ENCODE measurements around the gene PIBF1.

Gene PIBF1

GRCh38 chr13:72781451-72782439, at the start of gene PIBF1, which contains the start of gene DIS3:
TSS of gene PIBF1 (plus strand) at chr13:72782133. CDS start at chr13:72783470, 1,337 bp downstream.
TSS of gene DIS3 (minus strand) at chr13:72781900. CDS start at chr13:72781832, 68 bp downstream.
- Histone ChIP-seq H3K36me3 (ENCODE audit: insufficient read depth, low read length) (peaks cover 23% of the 10 kb centered on the region), H3K27me3 (ENCODE audit: insufficient read depth, low read length) (no peaks in the 10 kb centered on the region), H3K27ac (ENCODE audit: low read depth, low read length) (peak within 1 kb of the TSS; percentile 71), H2AFZ (ENCODE audit: low read length, unreplicated experiment) (peak within 1 kb of the TSS; percentile 69), H3K4me3 (ENCODE audit: low read depth, low read length) (peak within 1 kb of the TSS; percentile 95), H3K79me2 (ENCODE audit: control insufficient read depth, insufficient read depth, low read length, unreplicated experiment) (peaks cover 80% of the 10 kb centered on the region), H3K4me1 (ENCODE audit: control insufficient read depth, insufficient read depth, low read length, unreplicated experiment) (no peaks in the 10 kb centered on the region)

GRCh38 chr13:72737033-72737432, 44.9 kb upstream of the PIBF1 start:
- Histone ChIP-seq H3K36me3 (ENCODE audit: insufficient read depth, low read length) (peaks cover 14% of the 10 kb centered on the region), H3K27ac (ENCODE audit: low read depth, low read length) (no peak overlapping the region), H3K79me2 (ENCODE audit: control insufficient read depth, insufficient read depth, low read length, unreplicated experiment) (peaks cover 29% of the 10 kb centered on the region), H2AFZ (ENCODE audit: low read length, unreplicated experiment) (no peak overlapping the region), H3K4me1 (ENCODE audit: control insufficient read depth, insufficient read depth, low read length, unreplicated experiment) (no peaks in the 10 kb centered on the region), H3K4me3 (ENCODE audit: low read depth, low read length) (no peak overlapping the region), H3K27me3 (ENCODE audit: insufficient read depth, low read length) (no peaks in the 10 kb centered on the region)

GRCh38 chr13:72740015-72740414, 41.9 kb upstream of the PIBF1 start:
- no peaks in the 10 kb centered on the region for H3K27me3 ChIP-seq (ENCODE audit: insufficient read depth, low read length)
- peaks cover 20% of the 10 kb centered on the region for H3K79me2 ChIP-seq (ENCODE audit: control insufficient read depth, insufficient read depth, low read length, unreplicated experiment)
- no peak overlapping the region for H3K27ac ChIP-seq (ENCODE audit: low read depth, low read length)
- H2AFZ ChIP-seq (ENCODE audit: low read length, unreplicated experiment): no peak overlapping the region
- H3K4me3 ChIP-seq (ENCODE audit: low read depth, low read length): no peak overlapping the region
- peaks cover 3% of the 10 kb centered on the region for H3K36me3 ChIP-seq (ENCODE audit: insufficient read depth, low read length)
- H3K4me1 ChIP-seq (ENCODE audit: control insufficient read depth, insufficient read depth, low read length, unreplicated experiment): no peaks in the 10 kb centered on the region

GRCh38 chr13:72745260-72745659, 36.7 kb upstream of the PIBF1 start:
- Histone ChIP-seq H3K27me3 (ENCODE audit: insufficient read depth, low read length) (no peaks in the 10 kb centered on the region), H3K79me2 (ENCODE audit: control insufficient read depth, insufficient read depth, low read length, unreplicated experiment) (peaks cover 18% of the 10 kb centered on the region), H3K4me1 (ENCODE audit: control insufficient read depth, insufficient read depth, low read length, unreplicated experiment) (no peaks in the 10 kb centered on the region), H3K4me3 (ENCODE audit: low read depth, low read length) (no peak overlapping the region), H3K36me3 (ENCODE audit: insufficient read depth, low read length) (peaks cover 19% of the 10 kb centered on the region), H2AFZ (ENCODE audit: low read length, unreplicated experiment) (no peak overlapping the region), H3K27ac (ENCODE audit: low read depth, low read length) (no peak overlapping the region; the same call in 1 of the 2 replicates)

- H2AFZ ChIP-seq (ENCODE audit: low read length, unreplicated experiment): no peak overlapping the region
- no peaks in the 10 kb centered on the region for H3K4me1 ChIP-seq (ENCODE audit: control insufficient read depth, insufficient read depth, low read length, unreplicated experiment)
- no peak overlapping the region for H3K4me3 ChIP-seq (ENCODE audit: low read depth, low read length)
- no peak overlapping the region for H3K27ac ChIP-seq (ENCODE audit: low read depth, low read length)
- no peaks in the 10 kb centered on the region for H3K27me3 ChIP-seq (ENCODE audit: insufficient read depth, low read length)
- H3K36me3 ChIP-seq (ENCODE audit: insufficient read depth, low read length): peaks cover 46% of the 10 kb centered on the region
- H3K79me2 ChIP-seq (ENCODE audit: control insufficient read depth, insufficient read depth, low read length, unreplicated experiment): no peaks in the 10 kb centered on the region
These were observed 30.7 kb upstream of the PIBF1 start for GRCh38 chr13:72751220-72751619.

GRCh38 chr13:72754111-72754510, 27.8 kb upstream of the PIBF1 start:
- H3K79me2 ChIP-seq (ENCODE audit: control insufficient read depth, insufficient read depth, low read length, unreplicated experiment): no peaks in the 10 kb centered on the region
- no peaks in the 10 kb centered on the region for H3K27me3 ChIP-seq (ENCODE audit: insufficient read depth, low read length)
- H3K36me3 ChIP-seq (ENCODE audit: insufficient read depth, low read length): peaks cover 42% of the 10 kb centered on the region
- no peaks in the 10 kb centered on the region for H3K4me1 ChIP-seq (ENCODE audit: control insufficient read depth, insufficient read depth, low read length, unreplicated experiment)
- H3K4me3 ChIP-seq (ENCODE audit: low read depth, low read length): no peak overlapping the region
- H2AFZ ChIP-seq (ENCODE audit: low read length, unreplicated experiment): no peak overlapping the region
- H3K27ac ChIP-seq (ENCODE audit: low read depth, low read length): no peak overlapping the region

GRCh38 chr13:72757792-72758535, 24.0 kb upstream of the PIBF1 start:
- Histone ChIP-seq H3K79me2 (ENCODE audit: control insufficient read depth, insufficient read depth, low read length, unreplicated experiment) (no peaks in the 10 kb centered on the region), H3K4me3 (ENCODE audit: low read depth, low read length) (no peak overlapping the region), H3K4me1 (ENCODE audit: control insufficient read depth, insufficient read depth, low read length, unreplicated experiment) (no peaks in the 10 kb centered on the region), H3K27me3 (ENCODE audit: insufficient read depth, low read length) (no peaks in the 10 kb centered on the region), H3K27ac (ENCODE audit: low read depth, low read length) (no peak overlapping the region), H2AFZ (ENCODE audit: low read length, unreplicated experiment) (no peak overlapping the region), H3K36me3 (ENCODE audit: insufficient read depth, low read length) (peaks cover 43% of the 10 kb centered on the region)

- H3K27me3 ChIP-seq (ENCODE audit: insufficient read depth, low read length): no peaks in the 10 kb centered on the region
- H3K27ac ChIP-seq (ENCODE audit: low read depth, low read length): no peak overlapping the region
- no peaks in the 10 kb centered on the region for H3K4me1 ChIP-seq (ENCODE audit: control insufficient read depth, insufficient read depth, low read length, unreplicated experiment)
- no peak overlapping the region for H2AFZ ChIP-seq (ENCODE audit: low read length, unreplicated experiment)
- H3K36me3 ChIP-seq (ENCODE audit: insufficient read depth, low read length): peaks cover 40% of the 10 kb centered on the region
- no peaks in the 10 kb centered on the region for H3K79me2 ChIP-seq (ENCODE audit: control insufficient read depth, insufficient read depth, low read length, unreplicated experiment)
- no peak overlapping the region for H3K4me3 ChIP-seq (ENCODE audit: low read depth, low read length)
These were observed 21.7 kb upstream of the PIBF1 start for GRCh38 chr13:72760189-72760588.

- H3K36me3 ChIP-seq (ENCODE audit: insufficient read depth, low read length): peaks cover 65% of the 10 kb centered on the region
- no peaks in the 10 kb centered on the region for H3K4me1 ChIP-seq (ENCODE audit: control insufficient read depth, insufficient read depth, low read length, unreplicated experiment)
- H2AFZ ChIP-seq (ENCODE audit: low read length, unreplicated experiment): no peak overlapping the region
- H3K4me3 ChIP-seq (ENCODE audit: low read depth, low read length): no peak overlapping the region
- H3K27ac ChIP-seq (ENCODE audit: low read depth, low read length): no peak overlapping the region
- no peaks in the 10 kb centered on the region for H3K79me2 ChIP-seq (ENCODE audit: control insufficient read depth, insufficient read depth, low read length, unreplicated experiment)
- H3K27me3 ChIP-seq (ENCODE audit: insufficient read depth, low read length): no peaks in the 10 kb centered on the region
These were observed 18.5 kb upstream of the PIBF1 start for GRCh38 chr13:72763411-72763810.

GRCh38 chr13:72774019-72774418, 7.9 kb upstream of the PIBF1 start:
- Histone ChIP-seq H2AFZ (ENCODE audit: low read length, unreplicated experiment) (no peak overlapping the region), H3K27ac (ENCODE audit: low read depth, low read length) (no peak overlapping the region), H3K4me3 (ENCODE audit: low read depth, low read length) (no peak overlapping the region), H3K79me2 (ENCODE audit: control insufficient read depth, insufficient read depth, low read length, unreplicated experiment) (peaks cover 22% of the 10 kb centered on the region), H3K4me1 (ENCODE audit: control insufficient read depth, insufficient read depth, low read length, unreplicated experiment) (no peaks in the 10 kb centered on the region), H3K27me3 (ENCODE audit: insufficient read depth, low read length) (no peaks in the 10 kb centered on the region), H3K36me3 (ENCODE audit: insufficient read depth, low read length) (peaks cover 55% of the 10 kb centered on the region)

Data from ACC112 (cell line).